Measurements from ENCODE around the gene SLX1A. TPM values are rescaled to one million over a fixed set of nuclear protein-coding genes. Genes with fewer than 3 reads are reported as not detected.

The SLX1A gene
- total RNA-seq, 4 donors from 2014 or later, result 16.6 to 68.9 (median 29.6) TPM

- no peak for TF ChIP-seq CTCF (IDR thresholded peaks at IDR 0.05; ENCODE audit: low read depth)
These were observed 13.7 kb upstream of the SLX1A start for GRCh38 chr16:30179931-30180330.

GRCh38 chr16:30180741-30181140, 12.9 kb upstream of the SLX1A start:
- no peak for TF ChIP-seq CTCF (IDR thresholded peaks at IDR 0.05; ENCODE audit: low read depth)

- no peak for TF ChIP-seq CTCF (IDR thresholded peaks at IDR 0.05; ENCODE audit: low read depth)
These were observed 10.2 kb upstream of the SLX1A start, which contains the start of gene CORO1A for GRCh38 chr16:30183233-30184095. Gene CORO1A, plus strand, starts transcription at chr16:30183602. Its CDS starts 1,608 bp downstream, at chr16:30185210.

GRCh38 chr16:30184096-30184890, 9.4 kb upstream of the SLX1A start:
- TF ChIP-seq CTCF (IDR thresholded peaks at IDR 0.05; ENCODE audit: low read depth), result no peak

GRCh38 chr16:30184891-30185682, 8.6 kb upstream of the SLX1A start:
- no peak for TF ChIP-seq CTCF (IDR thresholded peaks at IDR 0.05; ENCODE audit: low read depth)

- no peak for TF ChIP-seq CTCF (IDR thresholded peaks at IDR 0.05; ENCODE audit: low read depth)
These were observed 7.8 kb upstream of the SLX1A start for GRCh38 chr16:30185683-30186421.

All from subcutaneous adipose tissue (tissue), 4 donors.